H1 (cell line): Measurements from ENCODE around the gene ST3GAL3. TPM values are rescaled to one million over a fixed set of nuclear protein-coding genes. Genes with fewer than 3 reads are reported as not detected.
A peak's percentile ranks its signal among the peaks of the same experiment; 100 is the strongest.

Source experiments
- CTCF ChIA-PET: fragments of 300-600 bp; sonication (Branson Sonifier 250); formaldehyde crosslinking; loops from one replicate; lab custom pipeline; 2021; ENCODE audit not compliant: partially characterized antibody; lab: Charles Lee
- POLR2A ChIA-PET: fragments of 300-600 bp; sonication (Branson Sonifier 250); formaldehyde crosslinking; loops from one replicate; lab custom pipeline; 2021; ENCODE audit warnings: inconsistent platforms; ENCODE audit not compliant: partially characterized antibody; lab: Charles Lee
- DNase-seq, 2 experiments: peaks; one replicate each; pipeline versions ENCODE4 v3.0.0 to v3.0.0-alpha.2; 2010 to 2022; ENCODE audit warnings: low spot score in 2 of 2, low read depth in 1 of 2, mixed read lengths in 1 of 2
- FAIRE-seq: peaks from 2 replicates; lab custom pipeline; 2011; peaks lifted over from hg19 to GRCh38; lab: Jason Lieb, UNC
- H2AFZ ChIP-seq: 2 replicates; pipeline ENCODE4 v1.8.1; 2012; ENCODE audit warnings: low read length, inconsistent platforms
- H2AK5ac ChIP-seq: 2 replicates; pipeline ENCODE4 v1.6.1; 2013; ENCODE audit warnings: low read depth, low read length
- H2BK120ac ChIP-seq: replicated peaks from 2 replicates; pipeline ENCODE3; 2013; ENCODE audit warnings: low read depth, low read length, inconsistent platforms
- H2BK12ac ChIP-seq: 2 replicates; pipeline ENCODE4 v1.6.1; 2013; ENCODE audit warnings: low read depth, low read length
- H2BK15ac ChIP-seq: 2 replicates; pipeline ENCODE4 v1.6.1; 2013; ENCODE audit warnings: low read length
- H2BK20ac ChIP-seq: 2 replicates; pipeline ENCODE4 v1.6.1; 2013; ENCODE audit warnings: low read length
- H2BK5ac ChIP-seq: 2 replicates; pipeline ENCODE4 v1.6.1; 2013; ENCODE audit warnings: low read depth, low read length
- H3K14ac ChIP-seq: 2 replicates; pipeline ENCODE4 v1.6.1; 2013; ENCODE audit warnings: inconsistent platforms; ENCODE audit not compliant: insufficient read length
- H3K18ac ChIP-seq: 2 replicates; pipeline ENCODE4 v1.6.1; 2013; ENCODE audit warnings: low read length; ENCODE audit errors: extremely low read depth
- H3K23ac ChIP-seq: 2 replicates; pipeline ENCODE4 v1.6.1; 2013; ENCODE audit warnings: inconsistent platforms; ENCODE audit not compliant: insufficient read length
- H3K23me2 ChIP-seq: 2 replicates; pipeline ENCODE4 v1.6.1; 2013; ENCODE audit warnings: low read depth, low read length
- H3K27ac ChIP-seq: 2 replicates; pipeline ENCODE4 v1.6.1; 2011; ENCODE audit warnings: low read depth, low read length, inconsistent platforms
- H3K27me3 ChIP-seq, 4 experiments: replicated peaks in 1 of 4; 1 replicate in 1 of 4; 2 replicates in 3 of 4; pipeline versions ENCODE4 v1.6.1 to v1.8.1; 2011 to 2013; ENCODE audit warnings: low read length in 3 of 4, mild to moderate bottlenecking in 3 of 4, inconsistent platforms in 2 of 4, mixed read lengths in 2 of 4, moderate library complexity in 1 of 4; ENCODE audit not compliant: control insufficient read depth in 3 of 4, insufficient read depth in 3 of 4; ENCODE audit errors: extremely low read depth in 1 of 4
- H3K36me3 ChIP-seq, 4 experiments: 2 replicates each; pipeline versions ENCODE4 v1.6.1 to v1.8.1; 2011 to 2013; ENCODE audit warnings: mild to moderate bottlenecking in 4 of 4, low read length in 3 of 4, moderate library complexity in 2 of 4, control low read depth in 1 of 4, inconsistent platforms in 1 of 4; ENCODE audit not compliant: insufficient read depth in 4 of 4, control insufficient read depth in 2 of 4
- H3K4ac ChIP-seq: replicated peaks from 2 replicates; pipeline ENCODE3; 2013; ENCODE audit warnings: low read length, low read depth, mixed read lengths, inconsistent platforms; ENCODE audit not compliant: insufficient read length
- H3K4me1 ChIP-seq, 4 experiments: replicated peaks in 1 of 4; 1 replicate in 1 of 4; 2 replicates in 3 of 4; pipeline versions ENCODE4 v1.6.1 to v1.8.1; 2011 to 2013; ENCODE audit warnings: low read length in 3 of 4, inconsistent platforms in 2 of 4, mixed read lengths in 1 of 4; ENCODE audit not compliant: insufficient read depth in 4 of 4, control insufficient read depth in 3 of 4
- H3K4me2 ChIP-seq, 2 experiments: 2 replicates each; pipeline versions ENCODE4 v1.6.1 to v1.8.1; 2011 to 2013; ENCODE audit warnings: low read depth in 2 of 2, low read length in 2 of 2, control low read depth in 1 of 2, inconsistent platforms in 1 of 2, mild to moderate bottlenecking in 1 of 2; ENCODE audit not compliant: insufficient read depth in 1 of 2
- H3K4me3 ChIP-seq, 4 experiments: fragments of 200-600, 300-600 bp in 1 of 4; sonication (generic), shearing (Covaris generic), sonication (Bioruptor Twin) in 1 of 4; 2 replicates each; pipeline versions ENCODE4 v1.5.1 to v1.8.1; 2011 to 2016; ENCODE audit warnings: low read length in 4 of 4, low read depth in 3 of 4, control low read depth in 2 of 4, inconsistent platforms in 2 of 4, mild to moderate bottlenecking in 2 of 4, mixed read lengths in 1 of 4, moderate library complexity in 1 of 4; ENCODE audit not compliant: insufficient read depth in 2 of 4; ENCODE audit errors: extremely low read depth in 1 of 4
- H3K56ac ChIP-seq: replicated peaks from 2 replicates; pipeline ENCODE3; 2013; ENCODE audit warnings: low read depth, mild to moderate bottlenecking, mixed read lengths, low read length, inconsistent platforms; ENCODE audit not compliant: insufficient read length
- H3K79me1 ChIP-seq: 2 replicates; pipeline ENCODE4 v1.6.1; 2013; ENCODE audit warnings: low read depth, low read length, control low read depth
- H3K79me2 ChIP-seq, 2 experiments: 2 replicates each; pipeline versions ENCODE4 v1.6.1 to v1.8.1; 2012 to 2013; ENCODE audit warnings: low read length in 2 of 2, mild to moderate bottlenecking in 2 of 2, inconsistent platforms in 1 of 2; ENCODE audit not compliant: insufficient read depth in 2 of 2, control insufficient read depth in 1 of 2
- H3K9ac ChIP-seq, 4 experiments: replicated peaks in 1 of 4; 1 replicate in 1 of 4; 2 replicates in 3 of 4; pipeline versions ENCODE4 v1.6.1 to v1.8.1; 2011 to 2013; ENCODE audit warnings: low read depth in 3 of 4, low read length in 3 of 4, control low read depth in 2 of 4, mild to moderate bottlenecking in 2 of 4, moderate library complexity in 2 of 4, inconsistent platforms in 1 of 4; ENCODE audit errors: extremely low read depth in 1 of 4
- H3K9me3 ChIP-seq, 2 experiments: 2 replicates each; pipeline versions ENCODE4 v1.6.1 to v1.8.1; 2012 to 2013; ENCODE audit warnings: mild to moderate bottlenecking in 2 of 2, moderate library complexity in 2 of 2, control low read depth in 1 of 2, inconsistent platforms in 1 of 2, low read depth in 1 of 2, low read length in 1 of 2, mixed read lengths in 1 of 2; ENCODE audit not compliant: insufficient read depth in 2 of 2
- H4K20me1 ChIP-seq, 2 experiments: replicated peaks in 1 of 2; 2 replicates each; pipeline versions ENCODE3 to v1.8.1; 2011 to 2013; ENCODE audit warnings: inconsistent platforms in 2 of 2, low read length in 2 of 2, mild to moderate bottlenecking in 1 of 2; ENCODE audit not compliant: insufficient read depth in 2 of 2, control insufficient read depth in 1 of 2
- H4K5ac ChIP-seq: 2 replicates; pipeline ENCODE4 v1.6.1; 2013; ENCODE audit warnings: low read length, low read depth, mixed read lengths, inconsistent platforms; ENCODE audit not compliant: insufficient read length
- H4K8ac ChIP-seq: 2 replicates; pipeline ENCODE4 v1.8.0; 2013; ENCODE audit warnings: mild to moderate bottlenecking, moderate library complexity, low read length, inconsistent platforms; ENCODE audit not compliant: insufficient read depth; ENCODE audit errors: extremely low read depth
- H4K91ac ChIP-seq: replicated peaks from 2 replicates; pipeline ENCODE3; 2013; ENCODE audit warnings: low read length, mixed read lengths, inconsistent platforms; ENCODE audit not compliant: insufficient read length
- FOSL1 ChIP-seq: IDR thresholded peaks from 2 replicates; pipeline ENCODE4 v1.6.1; 2011; ENCODE audit warnings: mild to moderate bottlenecking, low read depth, low read length, moderate library complexity; ENCODE audit not compliant: insufficient read depth
- SIX5 ChIP-seq: IDR thresholded peaks from 2 replicates; pipeline ENCODE4 v1.6.1; 2011; ENCODE audit warnings: mild to moderate bottlenecking, low read depth, low read length
- WGBS, 2 experiments: shearing (Covaris generic) in 1 of 2; methylation state at CpG; one replicate each; pipeline versions ENCODE4 v1.1.6 to v1.1.7; 2013 to 2015; ENCODE audit warnings: low lambda C conversion rate in 2 of 2, mixed read lengths in 2 of 2, inconsistent platforms in 1 of 2, low coverage in 1 of 2, missing lambda C conversion rate in 1 of 2; ENCODE audit not compliant: insufficient replicate concordance in 2 of 2, insufficient coverage in 1 of 2, insufficient read length in 1 of 2; ENCODE audit errors: extremely low coverage in 1 of 2, missing lambda C conversion rate in 1 of 2; 5-methylcytosine and 5-hydroxymethylcytosine counted together
- polyA plus RNA-seq, 7 experiments: library from polyadenylated mRNA; depleted of rRNA in 3 of 7; stranded (reverse) in 5 of 7; unstranded in 2 of 7; fragments of >200 nt in 5 of 7; fragments of 200-250 nt in 2 of 7; gene quantifications; 1 replicate in 5 of 7; 2 replicates in 1 of 7; 4 replicates in 1 of 7; pipeline versions ENCODE4 v1.2.1 to v1.2.3, GENCODE V29; 2011 to 2013; ENCODE audit warnings: missing spikeins in 2 of 7, mixed read lengths in 2 of 7
- total RNA-seq: library from RNA; stranded (reverse); fragmentation: NEBNext Ultra II Directional; extraction: Animal tissue kit (Norgen Biotek cat#: 25700); gene quantifications from 2 replicates; pipeline ENCODE4 v1.2.1, GENCODE V29; 2021
- TF ChIP-seq, protein P1 (sequence below): IDR thresholded peaks from 2 replicates; pipeline ENCODE4 v1.6.1; 2011; ENCODE audit warnings: low read length, improper control_type of control experiment

ST3GAL3 gene
- total and polyA plus RNA-seq, 2 of the 8 experiments (the other 6 are each of a cell fraction or from before 2014, with no cell fraction given): 6.8 to 7.0 TPM

DNA sequence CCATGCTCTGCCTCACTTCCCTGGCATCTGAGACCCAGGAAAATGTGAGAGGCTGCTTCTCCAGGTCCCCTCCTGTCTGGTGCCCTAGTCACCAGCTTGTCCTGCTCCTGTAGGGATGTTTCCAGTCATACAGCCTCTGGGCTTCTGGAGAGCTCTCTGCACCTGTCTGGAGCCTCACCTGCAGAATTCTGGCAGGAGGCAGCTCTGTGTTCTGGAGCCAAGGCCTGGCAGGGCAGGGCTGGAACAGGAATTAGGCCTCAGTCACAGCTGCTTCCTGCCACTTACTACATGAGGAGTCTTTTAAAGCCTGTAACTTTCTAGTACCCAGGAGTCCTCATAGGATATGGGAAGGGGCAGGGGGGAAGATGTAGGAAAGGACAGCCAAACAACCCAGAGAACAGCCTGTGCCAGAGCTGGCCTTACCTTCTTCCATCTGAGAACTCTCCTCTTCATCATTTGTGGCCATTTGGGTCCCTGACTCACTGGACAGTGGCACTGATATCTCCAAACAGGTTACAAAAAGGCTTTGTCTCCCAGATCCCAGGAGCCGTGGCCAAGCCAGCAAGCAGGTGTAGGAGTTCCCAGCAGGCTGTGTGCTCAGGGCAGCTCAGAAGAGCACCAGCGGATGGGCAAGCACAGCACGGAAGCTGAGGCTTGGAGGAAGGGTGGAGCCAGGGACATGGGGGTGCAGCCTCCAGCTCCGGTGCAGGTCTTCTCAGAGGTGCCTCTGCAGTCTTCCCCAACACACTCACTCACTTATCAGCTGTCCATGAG lies 194.9 kb downstream of the ST3GAL3 start:
- Histone ChIP-seq H4K91ac (no peak overlapping the region), H4K5ac (no peak overlapping the region), H3K27me3 (no peaks in the 10 kb centered on the region), H3K9ac (no peak overlapping the region), H3K4ac (no peak overlapping the region), H3K56ac (no peak overlapping the region), H2BK12ac (no peak overlapping the region), H3K4me3 (no peak overlapping the region), H4K8ac (no peak overlapping the region), H4K20me1 (peaks cover 0 to 2% of the 10 kb centered on the region in 2 experiments), H3K4me1 (no peaks in the 10 kb centered on the region), H3K23me2 (no peaks in the 10 kb centered on the region; the same call in 1 of the 2 replicates), H2AK5ac (no peak overlapping the region), H3K79me2 (no peaks in the 10 kb centered on the region), H2BK15ac (0 out of 2 replicates have a peak overlapping the region, but pooled peaks have one; percentile 46), H3K36me3 (no peaks in the 10 kb centered on the region), H2BK20ac (no peak overlapping the region), H3K18ac (no peak overlapping the region), H2BK120ac (no peak overlapping the region), H3K4me2 (no peak overlapping the region), H2AFZ (no peak overlapping the region), H3K79me1 (no peaks in the 10 kb centered on the region), H2BK5ac (no peak overlapping the region), H3K14ac (no peak overlapping the region), H3K27ac (no peak overlapping the region), H3K23ac (no peak overlapping the region), H3K9me3 (no peaks in the 10 kb centered on the region)
- no peak for DNase-seq
- ChIA-PET POLR2A (interaction anchor here (1.0 to 1.8 kb wide), 6 partner anchors 9 to 87 kb away, joined by 3 to 5 read pairs (median 3); no protein-coding TSS in a partner anchor), CTCF (interaction anchor here (0.9 to 2.4 kb wide), 8 partner anchors 9 to 139 kb away, joined by 3 to 16 read pairs (median 4); partner anchors contain the start of genes ARTN and DPH2)
- no peak for FAIRE-seq
- WGBS, 2 experiments: 91% methylated on average over 4 of the region's 4 CpGs; no CpG with 5 or more reads in 1 of the 2 experiments
- TF ChIP-seq SIX5 (no peak), FOSL1 (no peak)
- TF ChIP-seq, protein P1, sequence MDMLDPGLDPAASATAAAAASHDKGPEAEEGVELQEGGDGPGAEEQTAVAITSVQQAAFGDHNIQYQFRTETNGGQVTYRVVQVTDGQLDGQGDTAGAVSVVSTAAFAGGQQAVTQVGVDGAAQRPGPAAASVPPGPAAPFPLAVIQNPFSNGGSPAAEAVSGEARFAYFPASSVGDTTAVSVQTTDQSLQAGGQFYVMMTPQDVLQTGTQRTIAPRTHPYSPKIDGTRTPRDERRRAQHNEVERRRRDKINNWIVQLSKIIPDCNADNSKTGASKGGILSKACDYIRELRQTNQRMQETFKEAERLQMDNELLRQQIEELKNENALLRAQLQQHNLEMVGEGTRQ: no peak
